ENCODE measurements around the gene CCNJL.

The CCNJL gene

DNA sequence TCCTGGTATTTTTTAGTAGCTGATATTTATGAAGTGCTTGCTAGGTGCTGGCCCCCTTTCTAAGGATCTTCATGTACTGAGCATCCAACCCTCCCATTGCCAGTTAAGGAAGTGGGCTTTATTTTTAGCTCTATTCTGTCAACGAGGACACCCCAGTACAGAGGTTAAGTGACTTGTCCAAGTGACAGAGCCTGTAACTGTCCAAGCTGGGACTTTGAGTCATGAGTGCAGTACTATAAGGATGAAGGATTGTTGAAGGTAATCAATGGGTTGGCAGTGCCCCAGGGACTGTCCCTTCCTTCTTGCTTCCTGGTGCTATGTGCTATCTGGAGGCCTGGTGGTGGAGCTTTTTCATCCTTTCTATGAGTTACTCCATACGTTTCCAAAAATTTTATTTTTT, 101.0 kb downstream of the CCNJL start:
- no peak for DNase-seq

DNA sequence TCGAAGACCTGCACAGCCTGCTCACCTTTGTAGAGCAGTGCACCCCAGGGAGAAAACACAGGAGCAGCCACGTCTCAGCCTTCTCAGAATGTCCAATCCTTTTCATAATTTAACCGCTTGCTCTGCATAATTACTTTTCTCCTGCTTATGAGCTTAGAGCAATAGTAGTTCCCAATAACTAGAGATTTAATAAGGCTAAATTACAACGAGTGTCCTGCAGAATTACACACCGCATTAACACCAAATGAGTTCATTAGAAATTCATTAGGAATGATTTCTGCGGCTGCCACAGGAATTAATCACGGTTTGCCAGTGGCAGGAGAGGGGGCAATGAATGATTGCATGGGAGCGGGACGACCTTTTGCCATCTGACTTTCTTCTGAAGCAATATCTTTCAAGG, 101.8 kb downstream of the CCNJL start:
- DNase-seq, result no peak

DNA sequence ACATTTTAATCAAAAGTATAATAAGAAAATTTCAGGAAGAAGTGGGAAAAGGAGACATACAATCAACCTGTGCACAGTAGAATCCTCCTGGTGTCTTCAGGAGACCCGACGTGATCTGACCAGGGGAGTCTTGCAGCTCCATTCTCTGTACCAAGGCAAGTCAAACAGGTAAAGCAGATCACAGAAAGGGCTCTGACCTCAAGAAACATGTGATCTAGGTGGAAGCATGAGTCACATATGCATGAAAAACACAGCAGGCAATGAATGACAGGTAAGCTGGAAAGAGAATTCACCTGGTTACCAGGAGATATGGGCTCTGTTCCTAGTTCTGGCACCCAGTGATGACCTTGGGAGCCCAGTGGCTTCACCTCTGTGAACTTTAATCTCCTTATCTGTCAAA, 102.4 kb downstream of the CCNJL start:
- DNase-seq, result no peak

DNA sequence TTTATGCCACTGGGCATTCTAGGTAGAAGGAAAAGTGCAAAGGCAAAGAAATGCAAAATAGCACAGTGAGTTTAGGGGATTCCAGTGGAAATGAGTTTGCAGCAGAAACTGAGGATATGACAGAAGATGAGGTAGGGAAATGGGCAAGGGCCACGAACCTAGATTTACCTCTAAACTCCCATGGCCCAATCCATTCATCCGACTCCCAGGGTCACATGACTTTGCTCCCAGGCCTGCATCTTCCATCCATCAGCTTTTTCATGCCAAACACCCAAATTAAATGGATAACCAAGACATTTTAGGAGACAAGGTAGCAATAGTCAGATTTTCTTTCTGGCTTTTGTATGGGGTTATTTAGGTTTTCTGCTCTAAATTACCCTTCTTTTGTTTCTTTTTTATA, 105.3 kb downstream of the CCNJL start:
- no peak for DNase-seq
